HepG2 (cell line): ENCODE data around the gene SLC35B4. TPM values are rescaled to one million over a fixed set of nuclear protein-coding genes. Genes with fewer than 3 reads are reported as not detected.

Experiments
- ATAC-seq: fragments of 200-7000 bp; cut with Tn5 transposase; 3 replicates; pipeline ENCODE4 v1.9.1; 2020; ENCODE audit warnings: mild to moderate bottlenecking, moderate library complexity
- BruUV-seq: library from RNA; stranded (reverse); fragments of 400-500 nt; replicated peaks from 2 replicates; lab custom pipeline; 2021; lab: Mats Ljungman, UMichigan
- CTCF ChIA-PET: fragments of 300-600 bp; formaldehyde crosslinking; extraction: SDS; loops from one replicate; lab custom pipeline; 2021; ENCODE audit warnings: low total read pairs, inconsistent platforms, low intra/inter-chr PET ratio; lab: Yijun Ruan, JAX
- POLR2A ChIA-PET: fragments of 350-600 bp; sonication (Branson Sonifier 250); formaldehyde crosslinking; loops from one replicate; lab custom pipeline; 2020; ENCODE audit warnings: antibody characterized with exemption, inconsistent platforms; lab: Yijun Ruan, JAX
- DNase-seq: peaks from one replicate; pipeline ENCODE4 v3.0.0-alpha.2; 2015; ENCODE audit warnings: low spot score
- FAIRE-seq: peaks from 3 replicates; lab custom pipeline; 2011; peaks lifted over from hg19 to GRCh38; lab: Jason Lieb, UNC
- H2AFZ ChIP-seq: one replicate; pipeline ENCODE4 v1.6.1; 2011; ENCODE audit warnings: low read length, inconsistent platforms
- H3K27ac ChIP-seq: fragments of 300-600 bp; 3 replicates; pipeline ENCODE4 v1.8.0; 2011; ENCODE audit warnings: mixed run types, mild to moderate bottlenecking, mixed read lengths, low read length, inconsistent platforms; ENCODE audit not compliant: insufficient read depth; ENCODE audit errors: extremely low read length
- H3K27me3 ChIP-seq, 2 experiments: fragments of 200-600 bp in 1 of 2; 2 replicates in 1 of 2; 3 replicates in 1 of 2; pipeline versions ENCODE4 v1.6.0 to v1.8.0; 2011; ENCODE audit warnings: low read length in 2 of 2, mild to moderate bottlenecking in 2 of 2, moderate library complexity in 2 of 2, inconsistent platforms in 1 of 2; ENCODE audit not compliant: insufficient read depth in 2 of 2, control insufficient read depth in 1 of 2
- H3K36me3 ChIP-seq, 2 experiments: fragments of 200-600 bp in 1 of 2; replicated peaks in 1 of 2; 2 replicates in 1 of 2; 3 replicates in 1 of 2; pipeline versions ENCODE4 v1.5.1 to v1.8.0; 2011; ENCODE audit warnings: low read length in 2 of 2, inconsistent platforms in 1 of 2; ENCODE audit not compliant: insufficient read depth in 2 of 2, control insufficient read depth in 1 of 2
- H3K4me1 ChIP-seq: 2 replicates; pipeline ENCODE4 v1.5.1; 2012; ENCODE audit warnings: low read length, inconsistent platforms; ENCODE audit not compliant: insufficient read depth
- H3K4me2 ChIP-seq: 2 replicates; pipeline ENCODE4 v1.6.0; 2011; ENCODE audit warnings: low read depth, low read length, inconsistent platforms
- H3K4me3 ChIP-seq, 3 experiments: fragments of 200-600 bp in 1 of 3; sonication (generic), shearing (Covaris generic) in 1 of 3; replicated peaks in 1 of 3; 2 replicates each; pipeline ENCODE4 v1.5.1; 2011 to 2016; ENCODE audit warnings: low read length in 3 of 3, inconsistent platforms in 2 of 3, low read depth in 2 of 3, mild to moderate bottlenecking in 2 of 3, control low read depth in 1 of 3, mixed read lengths in 1 of 3; ENCODE audit not compliant: insufficient read depth in 1 of 3
- H3K79me2 ChIP-seq: one replicate; pipeline ENCODE4 v1.6.1; 2011; ENCODE audit warnings: low read length, inconsistent platforms; ENCODE audit not compliant: insufficient read depth
- H3K9ac ChIP-seq: 2 replicates; pipeline ENCODE4 v1.6.0; 2011; ENCODE audit warnings: mild to moderate bottlenecking, low read depth, low read length, inconsistent platforms; ENCODE audit not compliant: insufficient read depth
- H3K9me3 ChIP-seq: 2 replicates; pipeline ENCODE4 v1.5.1; 2012; ENCODE audit warnings: mild to moderate bottlenecking, low read length
- H4K20me1 ChIP-seq: 2 replicates; pipeline ENCODE4 v1.6.0; 2011; ENCODE audit warnings: inconsistent platforms, mild to moderate bottlenecking, low read length, moderate library complexity; ENCODE audit not compliant: insufficient read depth
- DR1 ChIP-seq: sonication (generic); formaldehyde crosslinking; IDR thresholded peaks from 2 replicates; pipeline ENCODE4 v1.8.0; 2021; ENCODE audit warnings: mild to moderate bottlenecking, missing genetic modification reagents, inconsistent platforms
- GATAD1 ChIP-seq: IDR thresholded peaks from 2 replicates; pipeline ENCODE4 v1.6.1; 2016; ENCODE audit warnings: missing genetic modification reagents, missing compliant biosample characterization
- MAFK ChIP-seq, 2 experiments: IDR thresholded peaks in 1 of 2; conservative IDR thresholded peaks in 1 of 2; 2 replicates each; pipeline ENCODE4 v1.6.1; 2011; ENCODE audit warnings: improper control_type of control experiment in 2 of 2, low read length in 2 of 2
- NONO ChIP-seq, 2 experiments: fragments of 450-650 bp in 1 of 2; sonication (generic) in 1 of 2; formaldehyde crosslinking in 1 of 2; IDR thresholded peaks in 1 of 2; conservative IDR thresholded peaks in 1 of 2; 2 replicates each; pipeline versions ENCODE4 v1.6.1 to v1.8.0; 2017 to 2022; ENCODE audit warnings: mild to moderate bottlenecking in 1 of 2, missing genetic modification reagents in 1 of 2, moderate library complexity in 1 of 2
- PAWR ChIP-seq: sonication (generic); formaldehyde crosslinking; IDR thresholded peaks from 2 replicates; pipeline ENCODE4 v1.4.0; 2020; ENCODE audit warnings: missing genetic modification reagents, mild to moderate bottlenecking, borderline replicate concordance
- POGZ ChIP-seq: sonication (generic); formaldehyde crosslinking; IDR thresholded peaks from 2 replicates; pipeline ENCODE4 v1.4.0; 2020; ENCODE audit warnings: mild to moderate bottlenecking, missing genetic modification reagents
- TSC22D2 ChIP-seq: sonication (generic); formaldehyde crosslinking; IDR thresholded peaks from 2 replicates; pipeline ENCODE4 v1.5.1; 2020; ENCODE audit warnings: missing genetic modification reagents, mild to moderate bottlenecking, borderline replicate concordance
- ZNF253 ChIP-seq: sonication (generic); formaldehyde crosslinking; IDR thresholded peaks from 2 replicates; pipeline ENCODE4 v1.8.0; 2022; ENCODE audit warnings: mild to moderate bottlenecking, missing genetic modification reagents, borderline replicate concordance
- ZNF619 ChIP-seq: sonication (generic); formaldehyde crosslinking; IDR thresholded peaks from 2 replicates; pipeline ENCODE4 v1.4.0; 2020; ENCODE audit warnings: mild to moderate bottlenecking, missing genetic modification reagents
- ZNF775 ChIP-seq: sonication (generic); formaldehyde crosslinking; IDR thresholded peaks from 2 replicates; pipeline ENCODE4 v1.4.0; 2020; ENCODE audit warnings: missing genetic modification reagents, mild to moderate bottlenecking, moderate library complexity, borderline replicate concordance
- WGBS: methylation state at CpG from one replicate; pipeline ENCODE4 v1.1.6; 2017; ENCODE audit warnings: low lambda C conversion rate; 5-methylcytosine and 5-hydroxymethylcytosine counted together
- in situ Hi-C: cut with HindIII; loops from 2 replicates; pipeline ENCODE4 v1.10.0; 2017; ENCODE audit warnings: low pct_unique_long_range_greater_than_20kb; ENCODE audit not compliant: extremely low pct_ligation_motif_present
- intact Hi-C: fragments of 100-400 bp; cut with micrococcal nuclease; formaldehyde crosslinking; loops from one replicate; pipeline ENCODE4 v1.10.0; 2022; ENCODE audit not compliant: unreplicated experiment
- polyA plus RNA-seq, 8 experiments: library from polyadenylated mRNA; depleted of rRNA in 3 of 8; stranded (reverse) in 7 of 8; unstranded in 1 of 8; fragments of >200 nt; fragmentation: Illumina TruSeq in 4 of 8; extraction: Trizol in 4 of 8; gene quantifications; 2 replicates each; pipeline versions ENCODE4 v1.2.1 to v1.2.3, GENCODE V29; 2011 to 2016; ENCODE audit warnings: low read depth in 4 of 8, missing spikeins in 1 of 8, mixed read lengths in 1 of 8; ENCODE audit not compliant: insufficient read depth in 1 of 8
- total RNA-seq, 5 experiments: library from RNA; depleted of rRNA; stranded (reverse); fragments of >200 nt; fragmentation: Illumina TruSeq; extraction: Trizol; gene quantifications; 2 replicates each; pipeline ENCODE4 v1.2.3, GENCODE V29; 2016; ENCODE audit warnings: low read depth in 1 of 5

SLC35B4 gene
- total and polyA plus RNA-seq, 2 of the 13 experiments (the other 11 are each of a cell fraction or from before 2014, with no cell fraction given), result 17.1 to 17.8 TPM

DNA sequence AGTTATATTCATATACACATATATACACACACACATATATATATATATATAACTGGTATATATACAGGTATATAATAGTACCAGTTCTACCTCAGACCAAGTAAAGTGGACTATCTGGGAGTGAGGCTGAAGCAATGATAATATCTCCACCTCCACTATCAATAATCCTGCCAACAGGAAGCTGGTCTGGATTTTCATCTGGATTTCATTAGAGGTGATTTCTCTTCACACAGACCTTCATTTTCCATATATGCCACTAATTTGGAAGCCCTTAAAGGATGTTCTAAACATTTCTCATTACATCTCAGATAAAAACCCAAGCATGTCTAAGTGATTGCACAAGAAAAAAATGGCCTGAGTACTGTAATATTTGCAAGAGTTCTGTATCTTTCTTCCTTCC is 1.7 kb upstream of the SLC35B4 start:
- H3K27me3 ChIP-seq, result peaks cover 0 to 22% of the 10 kb centered on the region in 2 experiments; a peak in 3 of 5 replicates
- no peak overlapping the region for H3K4me3 ChIP-seq
- FAIRE-seq (no peak), DNase-seq (no peak), ATAC-seq (no peak)
- H2AFZ ChIP-seq, result no peak overlapping the region
- H3K79me2 ChIP-seq, result peaks cover 2% of the 10 kb centered on the region
- H3K27ac ChIP-seq, result no peak overlapping the region
- H3K36me3 ChIP-seq, result no peaks in the 10 kb centered on the region
- no TSS peak for BruUV-seq
- H3K9ac ChIP-seq, result no peak overlapping the region
- no peaks in the 10 kb centered on the region for H4K20me1 ChIP-seq
- intact Hi-C loops (loop anchor here (5.0 kb wide), 1 partner anchor 39 kb away; no protein-coding TSS in a partner anchor), in situ Hi-C loops (no loop called here)
- H3K4me1 ChIP-seq, result peaks cover 21% of the 10 kb centered on the region
- H3K9me3 ChIP-seq, result no peaks in the 10 kb centered on the region
- H3K4me2 ChIP-seq, result no peak overlapping the region
- CTCF ChIA-PET, result no interaction called here
- POLR2A ChIA-PET, result no interaction called here
- no peak for TF ChIP-seq NONO (IDR thresholded peaks at IDR 0.05)
- no peak for TF ChIP-seq NONO (CRISPR knock-in tag; conservative IDR thresholded peaks at IDR 0.05)
- no peak for TF ChIP-seq DR1 (CRISPR knock-in tag)
- TF ChIP-seq ZNF619 (CRISPR knock-in tag), result no peak
- no peak for TF ChIP-seq PAWR (CRISPR knock-in tag)
- TF ChIP-seq ZNF775 (CRISPR knock-in tag), result no peak
- no peak for TF ChIP-seq TSC22D2 (CRISPR knock-in tag)
- TF ChIP-seq ZNF253 (CRISPR knock-in tag), result no peak
- no peak for TF ChIP-seq GATAD1 (CRISPR knock-in tag)

DNA sequence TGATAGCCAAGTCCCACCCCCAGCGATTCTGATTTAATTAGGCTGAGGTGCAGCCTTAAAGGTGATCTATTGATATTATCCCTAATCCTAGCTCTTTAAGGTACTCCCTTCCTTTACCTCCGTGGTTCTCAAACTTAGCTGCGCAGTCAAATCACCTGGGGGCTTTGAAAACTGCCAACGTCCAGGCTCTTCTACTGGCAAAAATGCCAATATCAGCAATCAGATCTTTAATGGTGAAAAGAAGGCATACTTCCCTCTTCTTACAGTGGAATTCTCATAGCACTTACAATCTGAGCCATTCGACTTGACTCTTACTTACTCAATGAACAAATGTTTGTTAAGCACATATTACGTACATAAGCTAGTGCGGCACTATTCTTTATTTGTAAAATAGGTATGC is 704 bp upstream of the SLC35B4 start:
- Histone ChIP-seq H2AFZ (peak overlapping the region; percentile 94), H3K79me2 (peaks cover 2% of the 10 kb centered on the region), H4K20me1 (no peaks in the 10 kb centered on the region), H3K27ac (no peak overlapping the region), H3K4me2 (peak overlapping the region; percentile 86), H3K27me3 (peaks cover 0 to 18% of the 10 kb centered on the region in 2 experiments; a peak in 3 of 5 replicates), H3K36me3 (no peaks in the 10 kb centered on the region), H3K4me1 (peaks cover 21% of the 10 kb centered on the region), H3K9me3 (no peaks in the 10 kb centered on the region), H3K9ac (peak overlapping the region; percentile 61), H3K4me3 (peak overlapping the region; percentile 54 to 87 (median 62))
- FAIRE-seq (no peak), ATAC-seq (no peak), DNase-seq (no peak)
- in situ Hi-C loops (no loop called here), intact Hi-C loops (loop anchor here (2.0 to 5.0 kb wide), 2 partner anchors 40 to 51 kb away; no protein-coding TSS in a partner anchor)
- TF ChIP-seq MAFK (conservative IDR thresholded peaks at IDR 0.05 in 1 of 2, IDR thresholded peaks at IDR 0.05 in 1 of 2; ENCODE audit: low read length in 2 of 2), result peak in 1 of 2 experiments; percentile 16; a peak in 2 of 4 replicates
- no peak for TF ChIP-seq POGZ (CRISPR knock-in tag)
- ChIA-PET POLR2A (interaction anchor here (0.9 to 1.5 kb wide), 7 partner anchors 13 to 115 kb away, joined by 3 to 13 read pairs (median 6); no protein-coding TSS in a partner anchor), CTCF (no interaction called here)
- no TSS peak for BruUV-seq
- WGBS, result 18% methylated on average over 7 of the region's 7 CpGs
